GM19351 (cell line): Measurements from ENCODE around the gene ZNF665.
"Not testable (repeated sequence)": the region's sequence is repeated elsewhere in the genome, so short reads cannot be mapped to it uniquely, and the experiment has no call there.

Experiments
- ATAC-seq: cut with Tn5 transposase; IDR thresholded peaks from one replicate; pipeline ENCODE4 v1.9.1; 2021; ENCODE audit warnings: mild to moderate bottlenecking, moderate library complexity; ENCODE audit not compliant: unreplicated experiment

Gene ZNF665

DNA sequence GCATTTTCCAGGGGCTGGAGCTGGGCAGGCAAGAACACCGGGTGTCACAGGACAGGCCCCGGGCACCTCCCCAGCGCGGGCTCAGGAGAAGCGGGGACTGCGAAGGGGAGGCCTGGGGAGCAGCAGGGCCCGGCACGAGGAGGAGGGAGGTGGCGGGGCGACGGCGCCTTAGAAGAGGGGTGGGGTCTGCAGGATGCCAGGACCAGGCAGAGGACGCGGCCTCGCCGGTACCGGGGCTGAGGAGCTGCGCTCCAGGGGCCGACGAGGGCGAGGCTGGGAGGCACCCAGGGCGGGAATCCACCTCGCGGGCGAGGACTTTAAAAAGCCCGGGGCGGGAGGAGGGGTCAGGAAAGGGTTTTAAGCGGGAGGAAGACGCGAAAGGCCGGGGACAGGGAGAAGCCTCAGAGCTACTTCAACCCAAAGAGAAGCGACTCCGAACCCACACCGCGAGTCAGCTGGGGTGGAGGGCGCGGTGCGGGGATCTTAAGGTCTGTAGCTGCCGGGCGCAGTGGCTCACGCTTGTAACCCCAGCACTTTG lies 35.0 kb downstream of the ZNF665 start:
- no peak for ATAC-seq

- no peak for ATAC-seq
Observed at GRCh38 chr19:53157626-53158025, 35.5 kb downstream of the ZNF665 start.

DNA sequence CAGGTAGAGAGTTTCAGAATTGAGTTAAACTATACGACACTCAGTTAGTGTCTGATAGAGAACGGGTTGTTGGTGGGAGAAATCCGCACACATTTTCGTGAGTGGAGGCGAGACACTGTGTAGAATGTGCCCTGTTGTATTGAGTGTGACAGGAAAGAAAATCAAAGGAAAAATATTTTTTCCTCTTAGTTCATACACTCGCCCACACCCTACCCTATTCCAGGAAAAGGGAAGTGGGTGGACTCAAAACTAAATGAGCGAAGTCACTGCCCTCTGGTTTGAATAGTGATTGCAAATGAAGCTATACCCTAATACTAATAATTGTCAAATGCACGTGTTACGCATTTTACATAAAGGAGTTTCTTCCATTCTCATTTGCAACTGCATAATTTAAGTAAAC lies 36.3 kb downstream of the ZNF665 start:
- ATAC-seq: no peak

DNA sequence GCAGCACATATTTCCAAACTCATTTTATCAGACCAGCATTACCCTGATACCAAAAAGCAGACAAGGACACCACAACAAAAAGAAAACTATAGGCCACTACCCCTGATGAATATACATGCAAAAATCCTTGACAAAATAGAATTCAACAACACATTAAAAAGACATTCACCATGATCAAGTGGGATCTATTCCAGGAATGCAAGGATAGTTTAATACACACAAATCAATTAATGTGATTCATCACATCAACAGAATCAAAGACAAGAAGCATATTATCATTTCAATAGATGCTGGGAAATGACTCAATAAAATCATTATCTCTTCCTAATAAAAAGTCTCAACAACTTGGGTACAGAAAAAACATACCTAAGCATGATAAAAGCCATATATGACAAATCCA lies 45.5 kb downstream of the ZNF665 start:
- no peak for ATAC-seq

DNA sequence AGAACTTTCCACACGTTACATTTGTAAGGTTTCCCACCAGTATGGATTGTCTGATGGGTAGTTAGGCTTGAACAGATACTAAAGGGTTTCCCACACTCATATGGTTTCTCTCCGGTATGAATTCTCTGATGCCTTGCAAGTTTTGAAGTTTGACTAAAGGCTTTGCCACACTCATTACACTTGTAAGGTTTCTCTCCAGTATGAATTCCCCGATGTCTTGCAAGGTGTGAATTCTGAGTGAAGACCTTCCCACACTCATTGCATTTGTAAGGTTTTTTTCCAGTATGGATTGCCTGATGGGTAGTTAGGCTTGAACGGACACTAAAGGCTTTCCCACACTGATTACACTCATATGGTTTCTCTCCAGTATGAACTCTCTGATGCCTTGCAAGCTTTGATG lies 52.8 kb downstream of the ZNF665 start:
- no peak for ATAC-seq

GRCh38 chr19:53136432-53136831 lies 56.7 kb downstream of the ZNF665 start:
- no peak for ATAC-seq

GRCh38 chr19:53132141-53132991 lies 60.8 kb downstream of the ZNF665 start, which contains the start of gene ZNF415:
Gene ZNF415 (minus strand): TSS chr19:53132910. CDS start chr19:53122676, 10,234 bp downstream.
- no peak for ATAC-seq

GRCh38 chr19:53131727-53132126 lies 61.4 kb downstream of the ZNF665 start:
- ATAC-seq: no peak

DNA sequence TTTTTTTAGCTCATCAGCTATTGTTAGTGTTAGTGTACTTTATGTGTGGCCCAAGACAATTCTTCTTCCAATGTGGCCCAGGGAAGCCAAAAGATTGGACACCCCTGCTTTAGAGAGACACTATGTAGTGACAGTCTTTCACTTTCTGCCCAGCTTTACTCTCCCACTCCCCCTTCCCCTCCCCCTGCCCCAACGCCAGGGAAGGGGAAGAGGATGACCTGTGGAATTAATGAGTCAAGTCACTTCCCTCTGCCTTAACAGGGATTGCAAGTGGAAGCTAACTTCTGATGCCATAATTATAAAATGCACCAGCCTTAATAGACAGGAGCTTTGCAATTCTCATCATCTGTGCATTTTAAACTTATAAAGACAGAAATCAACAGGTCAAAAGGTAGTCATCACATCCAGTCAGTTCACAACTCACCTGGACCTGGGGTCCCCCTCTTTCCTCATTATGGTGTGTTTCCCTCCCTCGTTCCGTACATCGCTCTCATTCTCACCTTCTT lies 62.0 kb downstream of the ZNF665 start:
- no peak for ATAC-seq

GRCh38 chr19:53130506-53130905 lies 62.7 kb downstream of the ZNF665 start:
- no peak for ATAC-seq

GRCh38 chr19:53126733-53127526 lies 66.2 kb downstream of the ZNF665 start:
- ATAC-seq: not testable (repeated sequence)

DNA sequence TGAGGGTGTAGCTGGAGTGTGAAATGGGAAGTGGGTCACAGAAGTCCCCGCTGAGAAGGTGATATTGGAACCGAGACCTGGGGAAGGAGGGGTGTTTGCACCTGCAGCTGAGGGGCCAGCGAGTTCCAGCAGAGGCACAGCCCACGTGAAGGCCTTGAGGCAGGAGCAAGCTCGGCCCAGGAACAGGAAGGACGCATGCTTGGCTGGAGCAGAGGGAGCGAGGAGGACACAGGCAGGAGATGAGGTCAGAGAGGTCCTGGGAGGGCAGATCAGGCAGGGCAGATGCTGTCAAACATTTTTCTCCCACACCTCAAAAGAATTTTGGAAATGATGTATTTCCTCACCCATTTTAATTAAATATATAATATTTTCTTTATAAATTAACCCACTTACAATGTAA lies 69.8 kb downstream of the ZNF665 start:
- no peak for ATAC-seq
